GM21367 (cell line): ENCODE data around the gene ADM.

ENCODE experiments used
- ATAC-seq: cut with Tn5 transposase; IDR thresholded peaks from one replicate; pipeline ENCODE4 v1.9.1; 2021; ENCODE audit not compliant: unreplicated experiment

The ADM gene

DNA sequence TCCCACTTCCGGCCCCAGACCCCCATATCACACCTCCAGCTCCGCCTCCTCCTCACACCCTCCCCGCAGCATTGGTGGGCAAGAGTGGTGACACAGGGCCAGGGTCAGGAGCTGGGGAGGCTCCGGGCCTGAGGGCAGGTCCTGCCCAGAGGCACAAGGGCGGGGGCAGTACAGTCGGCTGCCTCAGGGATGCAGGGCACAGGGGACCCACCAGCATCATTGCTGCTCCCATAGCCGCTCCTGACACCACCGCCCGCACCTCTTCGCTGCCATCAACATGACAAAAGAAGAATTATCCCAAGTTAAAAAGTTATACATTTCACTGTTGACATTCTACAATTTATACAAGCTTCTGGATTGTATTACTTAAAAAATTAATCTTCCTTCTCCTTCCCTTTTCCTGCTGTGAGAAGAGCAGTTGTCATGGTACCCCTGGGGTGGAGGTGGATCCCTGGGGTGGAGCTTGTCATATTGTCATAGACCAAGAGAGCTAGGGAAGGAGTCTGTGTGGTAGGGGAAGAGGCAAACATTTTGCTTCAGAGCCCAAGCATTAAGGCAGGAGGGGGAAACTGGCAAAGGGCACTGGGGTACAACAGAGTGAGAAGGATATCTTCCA, 15.0 kb upstream of the ADM start:
- ATAC-seq, result no peak

GRCh38 chr11:10291801-10292638, 12.9 kb upstream of the ADM start:
- ATAC-seq, result no peak

GRCh38 chr11:10293423-10294289, 11.2 kb upstream of the ADM start, which contains the start of gene SBF2:
TSS of gene SBF2 (minus strand) at chr11:10294219. CDS start at chr11:10294069, 150 bp downstream.
- ATAC-seq, result no peak

- ATAC-seq, result no peak
These were observed 10.5 kb upstream of the ADM start for GRCh38 chr11:10294290-10294953.

GRCh38 chr11:10295064-10295901, 9.6 kb upstream of the ADM start:
- no peak for ATAC-seq

GRCh38 chr11:10298342-10298741, 6.5 kb upstream of the ADM start:
- ATAC-seq, result peak; percentile 84

DNA sequence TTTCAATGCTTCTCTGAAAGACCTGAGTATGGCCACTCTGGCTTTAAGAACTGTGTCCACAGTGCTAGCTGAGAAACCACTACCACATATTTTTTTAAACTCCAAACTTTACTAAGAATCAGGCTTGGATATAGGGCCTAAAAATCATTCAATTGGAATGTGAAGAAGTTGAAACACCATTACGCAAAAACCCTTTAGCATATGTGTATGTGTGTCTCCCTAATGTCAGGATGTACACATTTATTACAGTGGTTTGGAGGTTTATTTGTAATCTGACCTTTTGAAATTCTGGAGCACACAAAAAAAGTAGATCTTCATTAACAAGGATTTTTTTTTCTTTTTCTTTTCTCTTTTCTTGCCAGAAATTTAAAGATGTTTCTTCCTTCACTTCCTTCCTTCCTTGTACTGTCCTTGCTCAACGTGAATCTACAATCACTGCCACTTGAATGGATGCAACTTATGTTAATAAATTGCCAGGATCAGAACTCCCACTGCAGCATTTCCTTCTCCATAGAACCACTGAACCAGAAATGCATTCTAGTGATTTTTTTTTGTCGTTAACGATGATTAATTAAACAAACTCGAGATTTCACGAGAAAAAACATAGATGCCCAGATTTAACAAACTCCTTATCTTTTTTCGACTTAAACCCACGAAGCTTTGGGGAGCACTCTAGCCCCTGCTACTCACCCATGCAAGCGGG, 3.1 kb upstream of the ADM start:
- ATAC-seq, result no peak

DNA sequence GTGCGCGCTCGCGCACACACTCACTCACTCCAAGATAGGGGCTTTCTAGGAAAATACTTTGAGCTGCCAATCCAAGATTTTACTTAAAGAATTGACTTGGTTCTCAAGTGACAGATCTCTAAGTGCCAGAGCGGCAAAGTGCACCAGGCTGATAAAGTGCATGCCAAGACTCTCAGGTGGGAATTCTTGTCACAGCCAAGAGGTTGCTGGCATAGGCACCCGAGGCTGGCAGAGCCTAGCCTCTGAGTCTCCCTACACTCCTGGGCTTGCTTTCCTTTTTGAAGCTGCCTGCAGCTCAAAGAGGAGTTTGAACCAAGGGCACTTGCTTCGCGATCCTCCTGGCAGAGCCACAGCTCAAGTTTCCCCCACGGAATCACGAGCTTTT, 2.5 kb upstream of the ADM start:
- no peak for ATAC-seq

DNA sequence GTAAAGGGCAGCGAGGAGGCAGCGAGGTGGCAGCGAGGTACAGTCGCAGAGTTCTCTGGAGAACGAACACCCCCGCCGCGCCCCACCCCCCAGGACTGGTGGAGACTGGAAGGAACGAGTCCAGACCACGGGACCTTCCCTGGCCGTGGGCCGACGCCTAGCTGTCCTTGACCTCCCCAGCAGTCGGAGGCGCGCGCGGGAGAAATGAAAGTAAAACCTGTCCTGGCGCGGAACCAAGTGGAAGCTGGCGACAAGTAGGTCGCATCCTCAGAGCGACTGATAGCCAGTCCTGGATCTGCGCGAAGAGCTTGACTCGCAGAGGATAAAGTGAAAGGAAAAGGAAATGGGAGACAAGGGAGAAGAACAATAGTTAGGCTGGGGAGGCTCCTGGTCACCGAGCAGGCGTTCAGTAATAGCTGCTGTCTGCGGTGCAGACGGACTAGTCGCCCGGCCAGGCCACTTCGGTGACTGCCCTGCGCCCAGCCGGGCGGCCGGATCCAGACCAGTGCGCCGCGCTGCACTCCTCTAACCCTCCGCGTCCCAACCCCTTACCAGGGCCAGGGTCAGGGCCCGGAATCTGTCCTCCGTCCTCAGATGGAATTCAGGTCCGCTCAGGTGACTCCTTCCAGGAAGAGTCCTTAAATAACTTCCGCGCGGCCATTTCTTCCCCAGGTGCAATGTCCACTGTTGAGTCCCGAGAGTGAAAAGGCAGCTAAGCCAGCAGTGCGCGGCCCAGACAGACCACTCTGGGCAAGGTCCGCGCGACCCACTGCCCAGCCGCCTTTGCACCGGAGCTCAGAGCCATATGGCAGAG, 1.9 kb upstream of the ADM start:
- ATAC-seq, result no peak

DNA sequence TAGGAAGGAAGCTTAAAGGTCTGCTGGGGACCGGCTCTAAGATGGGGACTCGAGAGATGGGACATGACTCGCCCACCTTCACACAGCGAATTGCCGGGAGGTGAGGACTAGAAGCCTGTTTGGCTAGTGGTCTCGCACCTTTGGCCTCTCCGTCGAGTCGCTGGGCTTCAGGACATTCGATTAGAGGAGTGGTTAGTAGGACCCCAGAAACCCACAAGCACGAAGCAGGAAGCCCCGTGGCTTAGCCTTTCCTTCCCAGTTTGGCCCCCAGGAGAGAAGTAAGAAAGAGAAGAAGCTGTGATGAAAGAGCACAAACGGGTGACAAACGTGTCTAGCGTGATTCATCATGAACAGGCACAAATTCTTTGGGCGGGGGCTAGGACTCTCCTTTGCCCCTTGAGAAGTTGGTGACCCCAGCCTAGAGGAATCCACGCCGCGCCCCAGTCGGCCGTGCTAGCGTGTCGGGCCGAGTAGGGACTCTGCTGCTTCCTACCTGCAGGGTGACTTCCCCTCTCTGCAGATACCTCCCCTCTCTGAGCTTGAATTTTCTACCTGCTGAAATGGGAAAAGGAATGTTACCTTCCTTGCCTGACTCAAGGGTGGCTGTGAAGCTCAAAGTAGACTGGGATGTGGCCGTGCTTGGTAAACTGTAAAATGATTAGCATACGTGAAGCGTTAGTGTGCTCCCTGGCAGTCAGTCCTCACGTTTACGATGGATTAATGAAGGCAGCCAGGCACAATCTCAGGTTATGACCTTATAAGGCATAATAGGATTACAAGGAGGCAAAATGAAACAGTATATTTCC, 1.1 kb upstream of the ADM start:
- ATAC-seq, result no peak

DNA sequence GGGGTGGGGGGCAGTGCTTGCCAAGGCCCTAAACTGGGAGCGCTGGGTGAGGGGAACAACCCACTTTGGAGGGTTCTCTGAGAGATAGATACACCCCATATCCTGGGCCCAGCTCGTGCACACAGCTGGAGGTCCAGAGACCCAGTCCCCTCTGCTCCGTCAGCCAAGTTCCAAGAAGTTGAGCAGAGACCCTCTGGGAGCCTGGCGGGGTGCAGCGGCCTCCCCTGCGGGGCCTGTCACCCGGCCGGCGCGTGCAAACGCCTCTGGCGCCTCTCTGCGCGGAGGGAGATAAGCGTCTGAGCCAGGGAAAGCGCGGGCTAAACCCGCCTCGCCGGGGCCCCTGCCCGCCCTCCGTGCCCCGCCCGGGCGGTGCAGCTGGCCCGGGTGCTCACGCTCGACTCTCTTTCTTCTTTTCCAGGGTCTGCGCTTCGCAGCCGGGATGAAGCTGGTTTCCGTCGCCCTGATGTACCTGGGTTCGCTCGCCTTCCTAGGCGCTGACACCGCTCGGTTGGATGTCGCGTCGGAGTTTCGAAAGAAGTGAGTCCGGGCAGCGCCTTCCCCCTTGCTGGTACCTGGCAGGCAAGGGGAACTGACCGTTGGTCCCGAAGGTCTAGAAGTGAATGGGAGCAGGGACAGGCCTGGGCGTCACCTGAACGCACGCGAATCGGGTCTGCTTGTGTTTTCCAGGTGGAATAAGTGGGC, 540 bp downstream of the ADM start:
- ATAC-seq, result no peak

DNA sequence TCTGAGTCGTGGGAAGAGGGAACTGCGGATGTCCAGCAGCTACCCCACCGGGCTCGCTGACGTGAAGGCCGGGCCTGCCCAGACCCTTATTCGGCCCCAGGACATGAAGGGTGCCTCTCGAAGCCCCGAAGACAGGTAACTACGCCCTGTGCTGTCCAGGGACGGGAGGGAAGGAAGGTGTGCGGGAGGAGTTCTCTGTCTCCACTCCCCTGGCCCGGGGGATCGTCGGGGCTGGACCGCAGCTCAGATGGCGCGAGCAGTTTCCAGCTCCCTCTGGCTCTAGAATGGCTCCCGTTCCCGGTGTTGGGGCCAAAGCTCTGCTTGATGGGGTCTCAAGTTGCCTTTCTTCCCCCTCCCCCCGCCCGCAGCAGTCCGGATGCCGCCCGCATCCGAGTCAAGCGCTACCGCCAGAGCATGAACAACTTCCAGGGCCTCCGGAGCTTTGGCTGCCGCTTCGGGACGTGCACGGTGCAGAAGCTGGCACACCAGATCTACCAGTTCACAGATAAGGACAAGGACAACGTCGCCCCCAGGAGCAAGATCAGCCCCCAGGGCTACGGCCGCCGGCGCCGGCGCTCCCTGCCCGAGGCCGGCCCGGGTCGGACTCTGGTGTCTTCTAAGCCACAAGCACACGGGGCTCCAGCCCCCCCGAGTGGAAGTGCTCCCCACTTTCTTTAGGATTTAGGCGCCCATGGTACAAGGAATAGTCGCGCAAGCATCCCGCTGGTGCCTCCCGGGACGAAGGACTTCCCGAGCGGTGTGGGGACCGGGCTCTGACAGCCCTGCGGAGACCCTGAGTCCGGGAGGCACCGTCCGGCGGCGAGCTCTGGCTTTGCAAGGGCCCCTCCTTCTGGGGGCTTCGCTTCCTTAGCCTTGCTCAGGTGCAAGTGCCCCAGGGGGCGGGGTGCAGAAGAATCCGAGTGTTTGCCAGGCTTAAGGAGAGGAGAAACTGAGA, 1.4 kb downstream of the ADM start:
- no peak for ATAC-seq

DNA sequence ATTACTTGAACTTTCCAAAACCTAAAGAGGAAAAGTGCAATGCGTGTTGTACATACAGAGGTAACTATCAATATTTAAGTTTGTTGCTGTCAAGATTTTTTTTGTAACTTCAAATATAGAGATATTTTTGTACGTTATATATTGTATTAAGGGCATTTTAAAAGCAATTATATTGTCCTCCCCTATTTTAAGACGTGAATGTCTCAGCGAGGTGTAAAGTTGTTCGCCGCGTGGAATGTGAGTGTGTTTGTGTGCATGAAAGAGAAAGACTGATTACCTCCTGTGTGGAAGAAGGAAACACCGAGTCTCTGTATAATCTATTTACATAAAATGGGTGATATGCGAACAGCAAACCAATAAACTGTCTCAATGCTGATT, 2.1 kb downstream of the ADM start:
- ATAC-seq, result no peak

GRCh38 chr11:10307400-10308200, 2.7 kb downstream of the ADM start:
- ATAC-seq, result peak; percentile 48

DNA sequence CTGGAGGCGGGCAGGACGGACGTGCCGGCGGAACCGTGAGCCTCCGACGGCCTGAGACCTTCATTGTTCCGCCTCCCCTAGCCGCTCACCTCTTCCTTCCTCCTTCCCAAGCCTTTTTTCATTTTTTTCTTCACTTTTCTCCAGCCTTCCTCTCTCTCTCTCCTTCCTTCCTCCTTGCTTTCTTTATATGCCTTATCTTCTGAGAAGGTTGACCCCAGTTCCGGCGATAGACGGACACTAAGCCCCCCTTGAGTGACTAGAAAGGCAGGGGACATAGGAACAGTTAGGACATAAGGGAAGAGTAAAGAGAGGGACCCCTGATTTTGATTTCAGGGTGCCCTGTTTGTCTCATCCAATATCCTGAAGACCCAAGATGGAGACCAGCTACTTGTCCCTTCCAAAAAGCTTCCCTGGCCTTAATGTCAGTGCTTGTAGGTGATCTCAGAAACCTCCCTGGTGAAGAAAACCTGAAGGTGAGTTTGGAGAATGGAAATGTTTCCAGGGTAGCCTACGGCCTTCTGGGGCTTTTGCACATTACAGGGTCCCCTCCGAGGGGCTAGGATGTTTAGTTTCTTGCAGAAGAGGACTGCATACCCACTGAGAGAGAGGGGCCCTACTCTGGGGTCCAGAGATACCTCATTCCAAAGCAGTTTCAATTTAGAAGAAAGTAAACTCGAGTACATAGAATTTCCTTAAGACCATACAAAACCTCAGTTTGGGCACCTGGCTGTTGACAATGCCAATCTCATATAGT, 3.5 kb downstream of the ADM start:
- ATAC-seq, result no peak
